Measurements from ENCODE around the gene RERE.

DNA sequence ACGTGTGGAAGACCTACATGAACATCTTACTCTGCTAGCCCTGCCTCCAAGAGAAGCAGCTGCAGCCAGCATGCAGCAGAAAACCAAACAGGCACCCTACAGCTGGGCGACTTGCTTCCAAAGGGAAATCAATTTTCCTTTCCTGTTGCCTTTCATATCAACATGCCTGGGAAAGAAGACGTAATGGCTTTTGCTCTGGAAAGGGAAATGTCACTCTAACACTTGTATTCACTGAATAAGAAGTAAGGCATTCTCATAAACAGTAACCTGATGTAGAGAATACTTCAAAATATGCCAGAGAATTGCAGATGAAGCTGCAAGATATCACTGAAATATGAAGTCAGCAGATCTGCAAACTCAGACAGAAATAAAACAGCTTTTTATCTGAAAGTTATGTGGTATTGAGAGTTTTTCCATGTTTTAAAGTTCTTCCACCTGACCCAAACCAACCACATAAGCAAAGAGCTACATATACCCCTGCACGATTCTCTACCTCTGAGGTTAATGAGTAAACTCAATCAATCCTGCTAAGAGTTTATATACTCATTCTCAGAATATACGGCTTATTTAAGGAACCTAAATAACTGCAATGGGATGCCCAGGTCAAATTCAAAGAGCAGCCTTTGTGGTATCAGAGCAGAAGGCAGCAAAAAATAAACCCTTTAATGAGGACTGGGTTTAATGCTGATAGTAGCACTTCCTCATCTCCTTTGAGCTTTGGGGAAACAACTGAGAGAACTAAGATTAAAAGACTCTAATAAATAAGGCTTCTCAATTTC, 150.9 kb downstream of the RERE start:
- no peak for TF ChIP-seq POLR2A (IDR thresholded peaks at IDR 0.05)
- TF ChIP-seq, protein P1, sequence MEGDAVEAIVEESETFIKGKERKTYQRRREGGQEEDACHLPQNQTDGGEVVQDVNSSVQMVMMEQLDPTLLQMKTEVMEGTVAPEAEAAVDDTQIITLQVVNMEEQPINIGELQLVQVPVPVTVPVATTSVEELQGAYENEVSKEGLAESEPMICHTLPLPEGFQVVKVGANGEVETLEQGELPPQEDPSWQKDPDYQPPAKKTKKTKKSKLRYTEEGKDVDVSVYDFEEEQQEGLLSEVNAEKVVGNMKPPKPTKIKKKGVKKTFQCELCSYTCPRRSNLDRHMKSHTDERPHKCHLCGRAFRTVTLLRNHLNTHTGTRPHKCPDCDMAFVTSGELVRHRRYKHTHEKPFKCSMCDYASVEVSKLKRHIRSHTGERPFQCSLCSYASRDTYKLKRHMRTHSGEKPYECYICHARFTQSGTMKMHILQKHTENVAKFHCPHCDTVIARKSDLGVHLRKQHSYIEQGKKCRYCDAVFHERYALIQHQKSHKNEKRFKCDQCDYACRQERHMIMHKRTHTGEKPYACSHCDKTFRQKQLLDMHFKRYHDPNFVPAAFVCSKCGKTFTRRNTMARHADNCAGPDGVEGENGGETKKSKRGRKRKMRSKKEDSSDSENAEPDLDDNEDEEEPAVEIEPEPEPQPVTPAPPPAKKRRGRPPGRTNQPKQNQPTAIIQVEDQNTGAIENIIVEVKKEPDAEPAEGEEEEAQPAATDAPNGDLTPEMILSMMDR (IDR thresholded peaks at IDR 0.05) = no peak
